GM15510 (cell line): ENCODE measurements around the gene ROR2.

Experiments used
- POLR2A ChIP-seq: IDR thresholded peaks from 3 replicates; pipeline ENCODE4 v1.6.1; 2011; ENCODE audit warnings: borderline replicate concordance; ENCODE audit not compliant: insufficient read length; ENCODE audit errors: extremely low read depth

ROR2 gene

GRCh38 chr9:91681461-91682305 lies 268.3 kb downstream of the ROR2 start:
- no peak for TF ChIP-seq POLR2A

DNA sequence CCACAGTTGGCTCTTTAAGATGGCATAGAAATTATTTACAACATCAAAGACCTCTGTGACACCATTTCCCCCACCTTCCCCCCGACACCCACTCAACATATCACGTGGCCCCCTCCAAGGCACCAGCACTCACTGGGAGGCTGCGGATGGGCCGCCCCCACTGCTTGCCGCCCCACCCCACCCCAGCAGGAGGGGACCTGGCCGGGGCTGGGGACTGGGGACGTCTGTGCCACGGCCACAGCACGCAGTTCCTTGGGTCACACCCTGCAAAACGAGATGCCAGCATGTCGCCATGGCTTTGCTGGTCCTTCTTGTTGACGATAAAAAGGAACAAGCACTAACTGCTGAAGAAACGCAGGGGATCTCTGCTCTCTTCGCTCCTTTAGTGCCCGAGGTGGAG lies 269.0 kb downstream of the ROR2 start:
- TF ChIP-seq POLR2A, result no peak

GRCh38 chr9:91680106-91680505 lies 269.9 kb downstream of the ROR2 start:
- no peak for TF ChIP-seq POLR2A

GRCh38 chr9:91678807-91679580 lies 271.0 kb downstream of the ROR2 start:
- TF ChIP-seq POLR2A, result no peak

DNA sequence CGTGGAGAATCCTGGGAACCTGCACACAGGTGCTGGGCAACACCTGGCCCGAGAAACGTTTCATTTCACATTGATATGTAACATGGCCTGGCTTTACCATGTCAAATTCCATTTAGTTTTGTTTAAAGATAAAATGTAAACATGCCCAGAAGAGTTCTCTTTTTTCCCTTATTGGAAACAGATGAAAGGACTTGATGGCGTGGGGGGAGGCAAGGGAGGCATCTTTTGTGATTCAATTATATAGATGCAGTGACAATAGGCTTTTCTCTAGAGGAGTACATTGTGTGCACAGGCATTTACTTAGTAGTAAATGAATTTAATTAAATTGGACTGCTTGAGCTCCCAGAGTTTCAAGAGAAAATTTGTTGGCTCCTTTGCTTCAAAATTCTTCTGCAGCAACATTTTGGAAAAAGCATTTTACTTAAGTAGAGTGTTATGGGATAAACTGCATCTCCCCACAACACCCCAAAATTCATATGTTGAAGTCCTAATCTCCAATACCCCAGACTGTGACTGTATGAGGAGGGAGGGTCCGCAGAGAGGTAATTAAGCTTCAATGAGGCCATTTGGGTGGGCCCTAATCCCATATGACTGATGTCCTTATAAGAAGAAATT lies 272.1 kb downstream of the ROR2 start:
- TF ChIP-seq POLR2A, result no peak

DNA sequence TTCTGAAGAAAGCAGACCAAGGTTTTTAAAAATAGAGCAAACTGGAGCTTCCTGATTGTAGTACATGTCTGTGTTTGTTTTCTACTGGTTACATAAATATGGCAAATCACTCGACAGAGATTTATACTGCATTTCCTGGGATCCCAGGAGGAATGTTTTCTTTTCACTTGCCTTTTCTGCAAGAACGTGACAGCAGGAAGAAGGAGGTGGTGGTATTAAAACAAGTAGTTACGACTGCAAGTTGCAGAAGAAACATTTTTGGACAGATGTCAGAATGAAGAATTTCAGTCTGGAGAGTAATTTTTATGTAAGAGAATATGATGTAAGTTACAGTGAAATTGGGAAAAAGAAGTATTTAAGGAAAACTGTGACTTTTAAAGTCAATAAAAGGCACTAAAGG lies 272.7 kb downstream of the ROR2 start:
- no peak for TF ChIP-seq POLR2A

DNA sequence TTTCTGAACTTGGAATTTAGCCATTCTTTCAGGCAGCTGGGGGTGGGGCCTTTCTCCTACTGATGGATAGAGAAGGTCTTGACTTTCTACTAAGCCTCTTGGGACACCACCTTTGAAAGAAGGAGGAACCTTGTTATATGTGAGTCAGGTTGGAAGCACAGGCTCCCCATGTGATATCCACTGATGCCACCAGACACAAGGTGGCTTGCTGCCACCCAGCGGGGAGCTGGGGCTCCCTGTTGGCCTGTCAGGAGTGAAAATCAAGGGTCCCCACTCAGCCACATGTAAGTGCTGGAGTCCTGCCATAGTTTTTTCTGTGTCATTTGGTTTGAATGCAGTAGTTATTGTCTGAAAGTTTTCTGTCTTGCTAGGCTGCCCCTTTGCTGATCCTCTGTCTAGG lies 274.0 kb downstream of the ROR2 start:
- no peak for TF ChIP-seq POLR2A

DNA sequence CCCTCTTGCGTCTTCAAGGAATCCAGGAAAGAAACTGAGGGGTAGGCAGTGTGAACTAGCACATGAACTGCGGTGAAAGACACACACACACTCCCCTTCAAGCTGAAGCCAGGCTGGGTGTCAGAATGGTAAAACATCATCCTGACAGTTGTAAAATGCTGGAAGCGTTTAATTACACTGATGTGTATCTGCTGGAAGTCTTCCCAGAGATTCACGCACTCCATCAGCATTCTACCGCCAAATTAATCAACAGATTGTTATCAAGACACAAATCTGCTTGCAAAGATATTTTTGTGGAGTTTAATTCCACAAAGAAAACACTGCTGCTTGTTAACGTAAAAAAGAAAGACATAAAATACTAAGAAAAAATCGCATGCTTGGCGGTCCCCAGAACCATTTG lies 285.4 kb downstream of the ROR2 start:
- TF ChIP-seq POLR2A, result no peak

DNA sequence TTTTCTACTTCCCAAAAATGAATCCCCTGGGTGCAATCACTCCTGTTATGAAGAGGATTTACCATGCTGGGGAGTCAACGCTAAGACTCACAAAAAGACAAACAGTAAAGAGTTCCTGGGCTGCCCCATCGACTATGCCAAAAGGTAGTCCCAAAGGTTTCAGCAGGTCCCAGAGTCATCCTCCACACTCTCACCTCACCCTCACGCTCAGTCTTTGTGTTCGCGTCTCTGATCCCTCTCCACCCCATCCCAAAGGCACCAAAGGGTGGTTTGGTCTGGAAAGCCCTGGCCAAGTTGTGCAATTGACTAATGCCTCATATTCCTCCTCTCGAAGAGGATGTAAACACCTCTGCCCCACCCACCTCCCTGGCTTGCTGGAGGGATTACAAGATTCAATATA lies 286.2 kb downstream of the ROR2 start:
- no peak for TF ChIP-seq POLR2A

- TF ChIP-seq POLR2A, result no peak
These were observed 288.6 kb downstream of the ROR2 start for GRCh38 chr9:91661451-91661850.

DNA sequence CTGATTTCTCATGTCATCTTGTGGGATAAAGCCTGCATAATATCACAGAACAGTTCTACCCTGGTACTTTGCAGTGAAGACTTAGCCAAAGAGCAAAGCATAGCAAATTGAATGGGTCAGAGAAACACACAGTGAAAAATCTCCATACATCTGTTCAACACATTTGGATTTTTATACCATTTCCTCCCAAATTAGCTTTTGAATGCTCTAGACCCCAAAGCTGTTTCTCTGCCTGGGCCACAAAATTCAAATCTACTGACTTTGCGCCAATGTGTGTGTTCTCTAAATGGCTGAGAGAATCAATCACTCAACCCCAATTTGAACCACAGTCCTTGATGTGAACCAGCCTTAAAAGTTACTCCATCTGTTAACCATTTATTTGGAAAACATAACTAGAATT lies 289.5 kb downstream of the ROR2 start:
- no peak for TF ChIP-seq POLR2A

DNA sequence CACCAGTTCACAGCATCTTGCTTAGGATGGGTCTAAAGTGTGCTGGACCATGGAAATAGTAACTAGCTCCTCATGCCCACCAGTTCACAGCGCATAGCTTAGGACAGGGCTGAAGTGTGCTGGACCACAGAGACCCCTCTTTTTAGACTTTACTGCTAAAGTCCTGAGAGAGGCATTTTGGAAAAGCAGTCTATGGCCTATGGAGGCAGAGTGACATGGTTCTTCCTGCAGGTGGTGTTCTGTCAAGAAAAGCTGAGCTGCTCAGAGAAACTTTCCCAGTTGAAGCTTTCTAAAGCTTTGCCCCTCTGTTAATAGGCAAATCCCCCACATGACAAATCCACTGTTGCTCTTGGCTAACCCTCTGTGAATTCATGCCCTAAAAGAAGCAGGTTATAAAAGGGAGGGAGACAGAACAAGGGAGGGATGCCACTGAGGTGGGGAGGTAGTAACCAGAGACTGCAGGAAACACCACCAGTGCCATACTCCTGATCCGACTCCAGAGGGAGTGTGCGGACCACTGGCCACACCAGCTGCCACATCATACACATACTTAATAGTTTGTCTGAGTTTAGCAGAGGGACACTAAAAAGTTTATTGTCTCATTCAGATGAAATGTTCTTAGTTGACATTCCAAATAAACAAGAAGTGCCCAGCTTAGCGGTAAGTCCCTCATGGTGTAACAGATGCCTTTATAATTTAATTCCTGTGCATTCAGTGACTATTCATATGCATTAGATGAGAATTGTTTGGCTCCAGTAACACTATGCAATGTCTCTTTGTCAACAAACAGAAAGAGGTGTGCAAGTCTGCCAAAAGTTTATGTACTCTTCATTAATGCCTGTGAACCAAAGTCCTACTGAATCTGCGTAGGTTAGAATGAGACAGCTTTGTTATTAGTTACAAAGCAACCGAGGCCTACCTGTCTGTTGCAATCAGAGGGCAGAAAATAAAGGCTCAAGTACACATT lies 290.2 kb downstream of the ROR2 start:
- TF ChIP-seq POLR2A, result no peak

DNA sequence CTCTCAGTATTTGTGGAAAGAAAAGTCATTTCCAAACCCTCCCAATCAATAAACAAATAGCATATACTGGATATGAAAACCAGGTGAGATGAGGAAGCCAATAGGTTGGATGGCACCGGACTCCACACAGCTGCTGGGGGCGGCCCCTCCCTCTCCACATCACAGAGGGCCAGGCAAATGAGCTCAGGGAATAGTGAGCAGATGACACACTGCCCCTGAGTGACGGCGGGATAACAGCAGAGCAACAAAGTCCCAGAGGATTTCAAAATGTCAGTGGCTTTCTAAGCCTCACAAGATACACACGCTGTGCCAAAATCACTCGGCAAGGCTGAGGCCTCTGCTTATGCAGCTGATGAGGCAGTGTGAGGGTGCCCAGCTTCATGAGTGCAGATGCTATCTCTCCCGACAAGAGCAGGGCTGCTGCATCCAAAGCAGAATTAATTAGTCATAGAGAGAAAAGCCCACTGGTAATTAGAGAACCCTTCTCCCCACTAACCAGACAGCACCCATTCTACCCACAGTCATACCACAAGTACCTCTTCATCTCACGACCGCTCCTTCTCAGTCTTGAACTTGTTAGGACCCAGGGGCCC lies 291.4 kb downstream of the ROR2 start:
- no peak for TF ChIP-seq POLR2A

DNA sequence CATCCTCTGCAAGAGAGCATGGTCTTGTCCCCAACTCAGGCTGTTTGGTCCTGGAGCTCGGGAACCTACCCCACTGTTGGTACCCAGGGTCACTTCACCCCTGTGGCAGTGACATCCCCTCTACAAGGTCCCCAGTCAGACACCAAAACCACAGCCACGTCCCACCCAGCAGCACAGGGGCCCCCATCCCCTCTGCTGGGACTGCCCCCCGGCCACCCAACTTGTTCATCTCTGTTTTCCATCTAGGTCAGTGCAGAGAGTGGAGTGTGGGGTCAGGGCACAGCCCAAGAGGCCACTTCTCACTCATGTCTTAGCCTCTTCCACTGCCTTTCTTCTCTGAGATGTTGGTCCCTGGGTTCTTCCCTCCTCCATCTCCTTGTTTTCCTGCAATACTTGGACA lies 292.5 kb downstream of the ROR2 start:
- TF ChIP-seq POLR2A, result no peak
